Loucy (cell line): ENCODE results near the gene LRRC15.

Experiments used
- H2AFZ ChIP-seq: fragments of 200-600 bp; sonication (generic); 2 replicates; pipeline ENCODE4 v1.6.0; 2016; ENCODE audit warnings: antibody characterized with exemption, mild to moderate bottlenecking, low read length, moderate library complexity
- H3F3A ChIP-seq: fragments of 200-600 bp; 2 replicates; pipeline ENCODE4 v1.6.0; 2016; ENCODE audit warnings: antibody characterized with exemption, low read depth, mild to moderate bottlenecking
- H3K27me3 ChIP-seq: fragments of 200-600 bp; sonication (generic); 2 replicates; pipeline ENCODE4 v1.6.1; 2014; ENCODE audit warnings: low read length, mild to moderate bottlenecking; ENCODE audit not compliant: insufficient read depth, poor library complexity, severe bottlenecking
- H3K36me3 ChIP-seq: fragments of 200-600 bp; sonication (generic); 2 replicates; pipeline ENCODE4 v1.6.1; 2016; ENCODE audit warnings: low read length; ENCODE audit not compliant: insufficient read depth
- H3K4me1 ChIP-seq: fragments of 200-600 bp; sonication (generic); 2 replicates; pipeline ENCODE4 v1.5.1; 2014; ENCODE audit warnings: low read length, mild to moderate bottlenecking; ENCODE audit not compliant: insufficient read depth, poor library complexity, severe bottlenecking
- H3K4me2 ChIP-seq: fragments of 200-600 bp; sonication (generic); 2 replicates; pipeline ENCODE4 v1.6.0; 2014; ENCODE audit warnings: antibody characterized with exemption, low read length, low read depth, mild to moderate bottlenecking; ENCODE audit not compliant: poor library complexity, severe bottlenecking
- H3K4me3 ChIP-seq: fragments of 200-600 bp; sonication (generic); 2 replicates; pipeline ENCODE4 v1.5.1; 2014; ENCODE audit warnings: low read length, mild to moderate bottlenecking, mixed read lengths; ENCODE audit not compliant: poor library complexity, severe bottlenecking
- H3K79me2 ChIP-seq: fragments of 200-600 bp; sonication (generic); 2 replicates; pipeline ENCODE4 v1.6.1; 2014; ENCODE audit warnings: low read length; ENCODE audit not compliant: insufficient read depth
- H3K9ac ChIP-seq: fragments of 200-600 bp; sonication (generic); 2 replicates; pipeline ENCODE4 v1.6.0; 2014; ENCODE audit warnings: mild to moderate bottlenecking, low read depth, low read length, moderate library complexity; ENCODE audit not compliant: poor library complexity, severe bottlenecking
- H3K9me2 ChIP-seq: fragments of 200-600 bp; sonication (generic); replicated peaks from 2 replicates; pipeline ENCODE4 v1.6.1; 2016; ENCODE audit warnings: low read depth, low read length, mixed read lengths
- H3K9me3 ChIP-seq: fragments of 200-600 bp; sonication (generic); 2 replicates; pipeline ENCODE4 v1.6.1; 2014; ENCODE audit warnings: mild to moderate bottlenecking, antibody characterized with exemption, low read length, low read depth; ENCODE audit not compliant: insufficient read depth
- H4K20me1 ChIP-seq: fragments of 200-600 bp; sonication (generic); 2 replicates; pipeline ENCODE4 v1.6.0; 2014; ENCODE audit warnings: antibody characterized with exemption, low read length, mild to moderate bottlenecking; ENCODE audit not compliant: insufficient read depth, poor library complexity, severe bottlenecking
- CTCF ChIP-seq: fragments of 200-600 bp; sonication (generic); conservative IDR thresholded peaks from 2 replicates; pipeline ENCODE4 v1.5.1; 2014; ENCODE audit warnings: mild to moderate bottlenecking, antibody characterized with exemption, low read length
- EZH2phosphoT487 ChIP-seq: fragments of 200-600 bp; IDR thresholded peaks from 2 replicates; pipeline ENCODE4 v1.6.1; 2018; ENCODE audit warnings: antibody characterized with exemption, mild to moderate bottlenecking, moderate library complexity, borderline replicate concordance

LRRC15 gene

GRCh38 chr3:194323785-194324735, 45.5 kb downstream of the LRRC15 start:
- H3K79me2 ChIP-seq, result no peaks in the 10 kb centered on the region
- peaks cover 12% of the 10 kb centered on the region for H3F3A ChIP-seq
- H3K4me1 ChIP-seq, result no peaks in the 10 kb centered on the region
- H3K9me3 ChIP-seq, result no peaks in the 10 kb centered on the region
- H2AFZ ChIP-seq, result peak overlapping the region; percentile 63
- H3K9ac ChIP-seq, result no peak overlapping the region
- TF ChIP-seq CTCF (no peak), EZH2phosphoT487 (no peak)
- no peaks in the 10 kb centered on the region for H3K36me3 ChIP-seq
- H3K27me3 ChIP-seq, result no peaks in the 10 kb centered on the region
- peak overlapping the region; percentile 59 for H3K4me2 ChIP-seq
- no peaks in the 10 kb centered on the region for H3K9me2 ChIP-seq
- H4K20me1 ChIP-seq, result no peaks in the 10 kb centered on the region
- H3K4me3 ChIP-seq, result peak overlapping the region; percentile 47

GRCh38 chr3:194322678-194323211, 46.8 kb downstream of the LRRC15 start:
- H3K9ac ChIP-seq, result no peak overlapping the region

More at GRCh38 chr3:194322678-194323211, 46.8 kb downstream of the LRRC15 start:
- Histone ChIP-seq H3K9me2 (no peaks in the 10 kb centered on the region), H2AFZ (no peak overlapping the region), H3K27me3 (no peaks in the 10 kb centered on the region), H3K9me3 (peaks cover 11% of the 10 kb centered on the region; the same call in 1 of the 2 replicates), H3K4me1 (no peaks in the 10 kb centered on the region), H3K4me2 (no peak overlapping the region), H4K20me1 (no peaks in the 10 kb centered on the region), H3K4me3 (no peak overlapping the region), H3K79me2 (no peaks in the 10 kb centered on the region), H3K36me3 (no peaks in the 10 kb centered on the region), H3F3A (peaks cover 12% of the 10 kb centered on the region)
- TF ChIP-seq CTCF, result no peak
- TF ChIP-seq EZH2phosphoT487, result no peak
